ENCODE data around the gene GLIS2. TPM values are rescaled to one million over a fixed set of nuclear protein-coding genes. Genes with fewer than 3 reads are reported as not detected.

Gene GLIS2
- total RNA-seq, 1 experiment from 2014 or later = 44.2 TPM

DNA sequence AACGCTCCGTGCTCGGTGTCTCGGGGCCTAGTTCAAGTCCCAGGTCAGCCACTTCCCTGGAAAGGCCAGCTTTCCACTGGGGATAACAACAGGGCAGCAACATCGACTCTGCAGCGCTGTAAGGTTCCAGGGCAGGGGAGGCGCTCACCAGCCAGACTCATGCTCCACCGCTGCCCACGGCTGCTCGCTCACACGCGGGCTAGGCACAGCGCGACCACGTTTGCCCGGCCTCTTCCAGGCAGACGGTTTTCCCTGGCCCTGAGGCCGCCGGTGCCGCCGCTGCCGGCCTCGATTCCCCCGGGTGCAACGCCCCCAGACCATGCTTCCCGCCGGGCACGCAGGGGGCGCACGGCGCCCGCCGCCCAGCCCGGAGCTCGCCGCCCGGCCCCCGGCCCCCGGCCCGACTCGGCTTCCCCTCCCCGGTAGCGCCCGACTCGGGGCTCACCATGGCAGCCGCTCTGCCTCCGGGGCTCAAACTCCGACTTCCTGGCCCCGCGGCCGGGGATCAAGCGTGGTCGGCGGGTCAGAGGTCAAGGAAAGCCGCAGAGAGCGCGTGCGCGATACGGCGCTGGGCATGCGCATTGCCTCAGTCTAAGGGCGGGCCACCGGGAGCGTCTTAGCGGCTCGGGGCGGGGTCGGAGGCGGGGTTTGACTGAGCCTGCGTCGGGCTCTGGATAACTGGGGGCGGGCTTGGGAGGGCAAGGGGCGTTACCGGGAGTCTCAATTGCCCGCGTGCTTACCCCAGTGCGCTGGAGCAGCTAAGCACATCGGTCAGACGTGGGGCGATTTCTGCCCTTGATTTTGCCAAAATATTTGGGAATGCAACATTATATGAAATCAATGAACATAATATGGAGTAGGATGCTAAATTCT is 35.2 kb downstream of the GLIS2 start, which contains the start of gene PAM16:
Gene PAM16, minus strand, starts transcription at position 535 of the 873 bp plus-strand sequence. Its CDS starts 87 bp downstream, at position 448.
- ChIA-PET CTCF (interaction anchor here (0.5 to 2.4 kb wide), 4 partner anchors 52 to 1265 kb away, joined by 3 to 18 read pairs (median 4); no protein-coding TSS in a partner anchor), POLR2A (ENCODE audit: unreplicated experiment) (interaction anchor here (0.5 to 0.6 kb wide), 3 partner anchors 60 to 1331 kb away, joined by 3 to 4 read pairs (median 3); partner anchors contain the start of gene TNFRSF12A)
- peak; percentile 84 to 99 for DNase-seq
- no peak for TF ChIP-seq CTCF (conservative IDR thresholded peaks at IDR 0.05)
- TF ChIP-seq EZH2 (IDR thresholded peaks at IDR 0.05; ENCODE audit: low read depth) = no peak
- peaks cover 38% of the 10 kb centered on the region for H4K20me1 ChIP-seq (ENCODE audit: insufficient read depth)
- BruUV-seq (replicated peaks) = TSS peak; percentile 48
- H3K9me3 ChIP-seq (ENCODE audit: insufficient read depth, low read depth) = no peaks in the 10 kb centered on the region
- no peaks in the 10 kb centered on the region for H3K36me3 ChIP-seq (ENCODE audit: low read depth)
- no peaks in the 10 kb centered on the region for H3K9me2 ChIP-seq (ENCODE audit: insufficient read depth)
- peak within 1 kb of the TSS; percentile 89 for H3K4me3 ChIP-seq
- peak within 1 kb of the TSS; percentile 75 for H3K4me2 ChIP-seq
- H3K4me1 ChIP-seq (replicated peaks; ENCODE audit: insufficient read depth) = peaks cover 32% of the 10 kb centered on the region
- intact Hi-C loops (cut with micrococcal nuclease; ENCODE audit: unreplicated experiment) = no loop called here
- H3F3A ChIP-seq (ENCODE audit: insufficient read depth, low read depth) = peaks cover 31% of the 10 kb centered on the region; the same call in 1 of the 2 replicates
- H2AFZ ChIP-seq = peak within 1 kb of the TSS; percentile 82
- no peaks in the 10 kb centered on the region for H3K27me3 ChIP-seq (ENCODE audit: insufficient read depth, low read depth)
- H3K27ac ChIP-seq = peak within 1 kb of the TSS; percentile 69
- H3K79me2 ChIP-seq (ENCODE audit: low read depth) = peaks cover 49% of the 10 kb centered on the region

GRCh38 chr16:4351880-4352279 is 36.0 kb downstream of the GLIS2 start:
- BruUV-seq (replicated peaks) = no TSS peak
- intact Hi-C loops (cut with micrococcal nuclease; ENCODE audit: unreplicated experiment) = no loop called here

More at GRCh38 chr16:4351880-4352279, 36.0 kb downstream of the GLIS2 start:
- no peaks in the 10 kb centered on the region for H3K27me3 ChIP-seq (ENCODE audit: insufficient read depth, low read depth)
- ChIA-PET CTCF (interaction anchor here (0.6 to 2.4 kb wide), 3 partner anchors 40 to 162 kb away, joined by 3 to 6 read pairs (median 5); no protein-coding TSS in a partner anchor), POLR2A (ENCODE audit: unreplicated experiment) (interaction anchor here (0.6 kb wide), 1 partner anchor 61 kb away, joined by 4 read pairs; no protein-coding TSS in a partner anchor)
- peaks cover 40% of the 10 kb centered on the region for H3K79me2 ChIP-seq (ENCODE audit: low read depth)
- H3K9me2 ChIP-seq (ENCODE audit: insufficient read depth) = no peaks in the 10 kb centered on the region
- peak overlapping the region; percentile 69 for H3K27ac ChIP-seq
- H2AFZ ChIP-seq = no peak overlapping the region
- no peak for DNase-seq
- H4K20me1 ChIP-seq (ENCODE audit: insufficient read depth) = peaks cover 30% of the 10 kb centered on the region
- peaks cover 32% of the 10 kb centered on the region for H3K4me1 ChIP-seq (replicated peaks; ENCODE audit: insufficient read depth)
- H3K36me3 ChIP-seq (ENCODE audit: low read depth) = no peaks in the 10 kb centered on the region
- peak overlapping the region; percentile 89; the same call in 1 of the 2 replicates for H3K4me3 ChIP-seq
- peak overlapping the region; percentile 75 for H3K4me2 ChIP-seq
- no peaks in the 10 kb centered on the region for H3K9me3 ChIP-seq (ENCODE audit: insufficient read depth, low read depth)
- TF ChIP-seq EZH2 (IDR thresholded peaks at IDR 0.05; ENCODE audit: low read depth) (no peak), CTCF (conservative IDR thresholded peaks at IDR 0.05) (no peak)
- H3F3A ChIP-seq (ENCODE audit: insufficient read depth, low read depth) = peaks cover 23% of the 10 kb centered on the region; the same call in 1 of the 2 replicates

Measured in PC-9 (cell line).